CD4-positive, alpha-beta T cell treated with Interferon alpha-2 for 1 hour (primary cell): ENCODE results near the gene BOD1L2.
A peak's percentile ranks its signal among the peaks of the same experiment; 100 is the strongest.

ENCODE experiments used
- DNase-seq, 2 donors: peaks; one replicate each; pipeline ENCODE4 v3.0.0-alpha.2; 2020 to 2022

Gene BOD1L2

DNA sequence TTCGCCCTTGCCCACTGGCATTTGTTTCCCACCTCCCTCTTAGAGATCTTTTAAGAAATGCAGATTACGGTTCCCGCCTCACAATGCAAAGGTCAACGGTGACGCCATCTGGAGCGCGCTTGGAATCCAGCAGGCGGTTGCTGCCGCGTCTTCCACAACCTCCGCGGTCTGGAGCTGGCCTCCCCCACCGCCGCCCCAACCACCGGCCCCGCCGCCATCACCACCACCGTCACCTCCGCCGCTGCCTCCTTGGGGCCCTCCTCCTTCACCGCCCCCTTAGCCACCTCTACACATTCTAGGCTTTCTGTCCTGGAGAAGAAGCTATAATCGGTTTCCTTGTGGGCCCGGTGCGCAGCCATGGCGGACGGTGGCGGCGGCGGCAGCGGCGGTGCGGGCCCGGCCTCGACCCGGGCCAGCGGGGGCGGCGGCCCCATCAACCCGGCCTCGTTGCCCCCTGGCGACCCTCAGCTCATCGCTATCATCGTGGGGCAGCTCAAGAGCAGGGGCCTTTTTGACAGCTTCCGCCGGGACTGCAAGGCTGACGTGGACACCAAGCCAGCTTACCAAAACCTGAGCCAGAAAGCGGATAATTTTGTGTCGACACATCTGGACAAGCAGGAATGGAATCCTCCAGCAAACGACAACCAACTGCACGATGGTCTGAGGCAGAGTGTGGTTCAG lies at the start of gene BOD1L2:
BOD1L2 (plus strand) TSS at position 132 of the 681 bp plus-strand sequence; CDS start at position 358, 226 bp downstream.
- no peak for DNase-seq

DNA sequence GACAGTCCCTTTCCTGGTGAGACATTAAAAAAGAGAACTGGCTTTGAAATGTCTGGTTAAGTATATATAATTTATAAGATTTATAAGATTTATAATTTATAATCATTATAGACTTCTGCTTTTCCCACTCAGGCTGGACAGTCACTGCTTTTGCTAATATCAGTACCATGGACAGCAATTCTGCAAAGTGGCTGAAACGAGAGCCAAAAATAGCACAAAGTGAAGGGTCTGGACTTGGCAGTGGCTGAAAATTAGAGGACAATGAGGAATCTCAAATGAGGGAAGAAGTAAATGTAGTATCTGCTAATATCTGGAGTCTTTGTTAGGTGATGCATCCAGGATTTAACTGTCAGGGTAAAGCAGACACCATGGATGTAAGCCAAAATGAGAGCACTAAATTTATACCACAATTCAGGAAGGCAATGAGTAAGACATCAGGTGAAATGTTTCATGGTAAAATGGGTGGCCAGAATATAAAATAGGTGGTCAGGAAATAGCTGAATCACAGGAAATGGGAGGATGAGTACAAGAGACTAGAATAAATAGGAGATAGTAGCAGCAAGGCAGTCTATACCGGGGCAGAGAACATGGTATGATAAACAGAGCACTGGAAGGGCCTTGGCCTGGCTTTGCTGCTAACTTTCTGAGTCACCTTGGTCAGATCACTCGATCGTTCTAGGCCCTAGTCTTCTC lies 39.6 kb upstream of the BOD1L2 start:
- peak in 1 of 2 donors; percentile 11 for DNase-seq

DNA sequence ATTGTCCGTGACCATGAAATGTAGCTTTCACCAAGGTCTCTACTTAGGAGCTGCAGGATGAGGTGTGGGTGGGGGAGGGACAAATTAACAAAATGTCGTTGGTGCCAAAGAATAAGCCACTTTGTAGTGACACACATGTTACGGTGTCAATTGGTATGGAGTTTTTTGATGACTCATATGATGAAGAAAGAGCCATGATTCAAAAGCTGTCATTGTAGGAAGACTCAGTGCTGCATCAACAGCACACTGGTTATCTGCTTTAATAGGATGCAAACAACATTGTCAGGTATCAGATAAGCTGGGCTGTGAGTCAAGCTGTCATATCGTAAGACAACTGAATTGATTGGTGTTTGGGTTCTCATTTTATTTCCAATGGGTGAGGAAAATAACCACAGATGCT lies 36.6 kb upstream of the BOD1L2 start:
- no peak for DNase-seq

DNA sequence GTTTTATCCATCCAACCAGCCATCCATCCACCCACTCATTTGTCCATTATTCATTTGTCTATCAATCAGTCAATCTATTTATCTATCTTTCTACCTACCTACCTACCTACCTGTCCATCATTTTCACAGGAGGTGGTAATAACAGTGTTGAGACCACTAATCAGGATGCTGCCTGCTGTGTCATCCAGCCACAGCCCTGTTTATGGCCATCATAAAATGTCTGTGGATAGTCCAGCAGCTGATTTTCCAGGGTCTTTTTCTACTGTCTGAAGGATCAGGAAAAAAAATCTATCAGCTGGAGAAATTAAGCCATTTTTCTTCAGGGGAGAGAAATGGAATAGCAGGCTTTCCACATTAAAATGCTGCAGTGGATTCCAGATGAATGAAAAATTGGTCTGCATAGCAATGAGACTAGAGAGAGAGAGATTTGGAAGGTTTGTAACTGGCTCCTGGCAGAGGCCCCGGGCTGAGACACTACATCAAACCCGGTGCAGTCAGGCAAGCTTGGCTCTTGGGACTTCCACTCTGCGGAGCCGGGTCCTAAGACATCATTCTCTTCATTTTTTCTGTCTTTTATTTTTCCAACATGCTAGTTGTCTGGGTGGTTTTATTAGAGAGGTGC lies 33.0 kb upstream of the BOD1L2 start:
- no peak for DNase-seq

DNA sequence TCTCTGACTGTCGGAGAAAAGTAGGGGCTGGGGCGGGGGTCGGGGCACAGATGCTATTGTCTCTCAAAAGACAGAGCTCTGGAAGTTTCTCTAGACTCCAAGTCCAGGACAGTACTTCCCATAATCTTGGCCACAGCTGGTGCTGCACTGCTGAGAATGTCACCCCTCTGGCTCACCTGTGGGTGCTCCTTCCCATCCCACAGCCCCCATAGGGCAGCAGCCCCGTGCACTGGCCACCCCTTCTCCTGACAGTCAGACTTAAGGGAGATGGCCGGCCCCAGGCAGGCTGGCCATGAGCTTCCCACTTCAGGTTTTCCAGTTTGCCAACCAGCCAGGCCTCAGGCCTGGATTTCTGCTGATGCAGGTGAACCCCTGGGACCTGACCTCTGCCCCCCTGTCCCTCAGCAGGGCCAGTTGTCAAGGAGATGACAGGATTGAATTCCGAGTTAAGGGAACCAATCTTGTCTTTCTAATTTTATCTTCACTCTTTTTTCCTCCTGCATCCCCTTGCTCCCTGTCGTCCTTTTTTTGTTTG lies 30.2 kb upstream of the BOD1L2 start:
- DNase-seq: no peak

DNA sequence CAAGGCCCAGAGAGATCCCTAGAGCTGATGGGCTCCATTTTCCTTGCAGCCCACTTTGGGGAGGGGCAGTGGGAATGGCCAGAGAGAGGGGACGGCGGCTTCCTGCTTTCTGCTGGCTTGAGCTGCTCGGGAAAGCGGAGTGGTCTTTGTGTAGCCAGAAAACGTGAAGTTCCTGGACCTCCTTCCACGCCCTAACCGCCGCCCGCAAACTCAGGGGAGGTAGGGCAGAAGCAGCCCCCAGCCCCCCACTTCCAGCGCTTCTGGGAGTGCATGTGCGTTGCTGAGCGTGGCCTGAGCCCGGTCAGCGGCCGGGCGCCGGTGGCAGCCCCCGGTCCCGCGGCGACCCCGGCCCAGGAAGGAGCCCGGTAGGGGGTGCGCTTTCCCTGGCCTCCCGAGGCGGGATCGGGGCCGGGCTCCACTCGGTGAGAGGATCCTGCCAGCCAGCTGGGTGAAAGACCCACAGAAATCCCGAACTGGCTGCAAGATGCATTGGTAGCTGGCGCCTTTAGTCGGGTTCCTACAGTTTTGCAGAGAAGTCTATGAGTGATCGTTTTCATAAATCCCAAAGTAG lies 25.3 kb upstream of the BOD1L2 start:
- no peak for DNase-seq

DNA sequence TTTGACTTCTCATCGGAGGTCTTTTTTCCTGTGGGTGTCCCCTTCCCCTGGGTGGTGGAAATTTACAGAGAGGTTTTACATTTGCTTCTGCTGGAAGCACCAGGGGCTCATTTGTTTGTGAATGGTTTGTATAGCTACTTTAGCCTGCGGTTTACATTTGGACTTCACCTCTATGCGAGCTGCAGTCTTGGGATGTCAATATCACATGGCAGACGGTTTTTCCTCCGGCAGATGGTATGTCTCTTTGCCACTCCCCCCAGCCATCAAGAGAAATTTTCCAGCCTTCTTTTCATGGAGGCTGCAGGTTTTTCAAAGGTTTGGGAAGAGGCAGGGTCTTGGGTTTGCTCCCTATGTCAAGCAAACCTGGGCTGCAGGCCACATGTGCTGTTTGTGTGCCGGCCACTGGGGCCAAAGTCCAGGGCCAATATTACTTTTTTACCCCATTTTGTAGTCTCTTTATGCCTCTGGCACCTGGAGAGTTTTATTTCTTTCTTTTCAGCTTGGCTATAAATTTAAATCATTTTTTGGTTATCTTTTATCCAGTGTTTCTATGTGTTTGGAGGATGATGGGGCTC lies 23.9 kb upstream of the BOD1L2 start:
- no peak for DNase-seq

DNA sequence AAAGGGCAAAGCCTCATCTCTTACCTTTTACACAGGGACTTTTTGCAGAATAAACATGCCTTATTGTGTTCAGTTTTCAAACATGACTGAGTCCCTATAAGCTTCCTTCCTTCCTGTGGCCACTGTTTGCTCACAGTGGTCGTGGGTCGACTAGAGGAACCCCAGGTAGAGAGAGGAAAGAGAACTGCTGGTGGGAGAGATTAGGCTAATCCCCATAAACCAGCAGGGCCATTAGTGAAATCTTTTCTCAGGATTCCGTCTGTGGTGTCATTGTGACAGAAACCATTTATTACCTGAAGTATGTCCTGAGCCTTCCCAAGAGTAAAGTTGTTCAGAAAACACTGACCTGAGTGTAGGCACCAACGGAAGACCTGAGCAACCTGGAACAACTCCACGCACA lies 21.3 kb upstream of the BOD1L2 start:
- no peak for DNase-seq

DNA sequence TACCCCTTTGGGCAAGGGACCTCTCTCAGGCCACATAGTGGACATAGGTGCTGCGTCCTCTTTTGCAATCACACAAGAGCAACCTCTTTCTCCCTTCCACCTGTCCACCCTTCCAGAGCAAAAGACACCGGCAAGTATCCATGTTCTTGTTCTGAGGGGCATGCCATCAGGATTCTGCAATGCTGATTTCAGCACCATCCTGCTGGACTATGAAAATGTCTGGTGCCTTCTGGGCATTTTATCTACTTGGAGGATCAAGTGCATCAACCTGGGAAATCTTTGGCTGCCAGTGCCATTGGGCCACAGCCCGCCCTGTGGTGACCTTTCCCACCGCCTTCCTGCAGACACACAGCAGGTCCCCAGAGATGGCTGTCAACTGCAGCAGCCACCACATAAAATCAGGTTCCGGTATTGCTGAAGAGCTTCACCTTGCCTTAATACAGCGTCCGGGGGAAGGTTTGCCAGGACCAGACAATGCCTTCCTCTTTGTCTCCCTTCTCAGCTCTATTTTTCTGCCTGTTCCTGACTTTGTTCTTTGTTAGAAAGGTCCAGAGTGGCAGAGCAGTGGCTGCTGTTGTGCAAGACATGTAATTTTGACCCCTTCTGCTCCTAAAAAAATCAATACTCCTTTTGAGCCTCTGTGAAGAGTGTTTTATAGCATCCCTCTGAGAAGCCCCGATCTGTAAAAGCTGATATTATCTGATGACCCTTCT lies 18.5 kb upstream of the BOD1L2 start:
- DNase-seq: no peak

DNA sequence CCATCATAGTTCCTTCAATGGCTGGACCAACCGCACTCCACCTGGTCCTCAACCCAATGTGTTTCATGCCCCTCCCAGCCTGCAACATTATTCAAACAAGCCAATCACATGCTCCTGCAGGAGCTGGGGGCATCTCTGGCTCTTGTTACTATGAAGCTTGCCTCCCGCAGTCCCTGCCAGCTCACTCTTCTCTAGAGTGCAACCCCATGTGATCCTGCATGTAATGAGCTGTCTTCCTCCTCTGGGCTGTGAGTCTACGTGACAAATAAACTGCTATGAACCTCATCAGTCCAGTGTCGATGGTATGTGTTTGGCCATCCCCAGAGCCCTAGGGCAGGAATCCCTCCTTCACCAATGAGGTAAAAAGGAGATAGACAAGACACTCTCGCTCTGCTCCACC lies 15.8 kb upstream of the BOD1L2 start:
- no peak for DNase-seq

DNA sequence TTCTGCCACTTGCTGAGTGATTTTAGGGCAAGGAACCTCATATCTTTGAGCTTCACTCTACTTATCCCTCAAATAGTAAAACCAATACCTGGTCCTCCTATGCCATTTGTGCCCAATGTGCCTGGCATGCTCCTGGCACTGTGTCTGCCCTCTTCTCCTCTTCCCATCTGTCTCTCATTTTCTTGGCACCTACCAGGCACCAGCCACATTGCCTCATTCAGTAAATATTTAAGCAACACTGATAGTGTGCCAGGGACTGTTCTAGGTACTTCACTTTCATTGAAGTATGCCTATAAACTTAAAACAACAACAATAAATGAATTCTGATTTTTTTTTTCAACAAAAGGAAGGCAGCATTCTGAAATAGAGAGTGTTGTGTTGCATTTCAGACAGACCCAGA lies 15.1 kb upstream of the BOD1L2 start:
- DNase-seq: no peak

DNA sequence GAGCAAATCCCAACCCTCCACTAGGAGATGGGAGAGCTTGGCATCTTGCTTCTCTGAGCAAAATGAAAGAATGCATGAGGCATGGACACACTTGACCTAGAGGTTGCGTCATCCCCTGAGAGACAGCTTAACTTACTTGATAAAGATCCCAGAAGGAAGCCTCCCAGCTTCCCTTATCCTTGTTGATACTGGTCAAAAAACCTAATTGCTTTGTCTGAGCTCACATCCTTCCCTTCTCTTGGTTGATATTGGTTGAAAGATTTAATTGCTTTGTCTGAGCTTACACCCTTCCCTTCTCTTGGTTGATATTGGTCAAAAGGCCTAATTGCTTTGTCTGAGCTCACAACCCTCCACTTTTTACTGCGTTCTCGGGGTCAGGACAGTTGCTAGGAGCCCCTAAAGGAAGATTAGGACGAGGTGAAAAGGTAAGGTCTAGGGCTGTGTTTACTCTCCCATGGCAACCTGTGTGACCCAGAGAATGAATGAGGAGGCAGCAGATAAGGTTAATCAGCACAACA lies 12.2 kb upstream of the BOD1L2 start:
- no peak for DNase-seq

DNA sequence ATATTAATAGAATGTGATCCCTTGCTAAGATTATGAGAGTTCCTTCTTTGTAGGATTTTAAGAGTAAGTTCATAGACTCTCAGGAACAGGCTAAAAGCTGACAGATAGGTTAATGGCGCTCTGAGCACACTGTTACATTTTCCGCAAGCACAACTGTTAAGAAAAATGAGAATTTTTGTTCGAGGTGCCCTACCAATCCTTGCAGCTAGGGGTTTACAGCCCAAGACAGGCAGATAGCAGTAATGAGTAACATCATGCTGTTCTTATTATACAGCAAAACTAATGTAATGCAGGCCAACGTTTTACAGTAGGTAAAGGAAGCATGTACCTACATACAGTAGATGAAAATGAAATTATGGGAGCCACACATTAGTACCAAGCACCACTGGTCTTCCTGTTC lies 11.2 kb upstream of the BOD1L2 start:
- DNase-seq: no peak

DNA sequence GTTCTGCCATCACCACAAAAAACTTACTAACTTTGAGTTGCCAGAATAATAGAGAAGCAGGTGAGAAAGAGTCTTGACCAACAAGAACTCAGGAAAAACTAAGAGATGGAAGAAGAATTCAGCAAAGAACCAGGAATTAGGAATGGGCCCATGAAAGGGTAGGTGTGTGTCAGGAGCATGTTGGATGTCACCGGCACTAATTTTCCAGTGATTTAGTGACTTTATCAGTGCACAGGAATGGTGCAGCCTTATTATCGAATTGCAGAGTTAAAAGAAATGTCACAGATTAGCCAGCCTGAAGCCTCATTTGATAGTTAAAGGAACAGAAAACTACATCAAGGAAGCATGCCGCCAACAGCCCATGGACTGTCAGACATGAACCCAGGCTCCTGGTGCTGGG lies 9.0 kb upstream of the BOD1L2 start:
- no peak for DNase-seq

DNA sequence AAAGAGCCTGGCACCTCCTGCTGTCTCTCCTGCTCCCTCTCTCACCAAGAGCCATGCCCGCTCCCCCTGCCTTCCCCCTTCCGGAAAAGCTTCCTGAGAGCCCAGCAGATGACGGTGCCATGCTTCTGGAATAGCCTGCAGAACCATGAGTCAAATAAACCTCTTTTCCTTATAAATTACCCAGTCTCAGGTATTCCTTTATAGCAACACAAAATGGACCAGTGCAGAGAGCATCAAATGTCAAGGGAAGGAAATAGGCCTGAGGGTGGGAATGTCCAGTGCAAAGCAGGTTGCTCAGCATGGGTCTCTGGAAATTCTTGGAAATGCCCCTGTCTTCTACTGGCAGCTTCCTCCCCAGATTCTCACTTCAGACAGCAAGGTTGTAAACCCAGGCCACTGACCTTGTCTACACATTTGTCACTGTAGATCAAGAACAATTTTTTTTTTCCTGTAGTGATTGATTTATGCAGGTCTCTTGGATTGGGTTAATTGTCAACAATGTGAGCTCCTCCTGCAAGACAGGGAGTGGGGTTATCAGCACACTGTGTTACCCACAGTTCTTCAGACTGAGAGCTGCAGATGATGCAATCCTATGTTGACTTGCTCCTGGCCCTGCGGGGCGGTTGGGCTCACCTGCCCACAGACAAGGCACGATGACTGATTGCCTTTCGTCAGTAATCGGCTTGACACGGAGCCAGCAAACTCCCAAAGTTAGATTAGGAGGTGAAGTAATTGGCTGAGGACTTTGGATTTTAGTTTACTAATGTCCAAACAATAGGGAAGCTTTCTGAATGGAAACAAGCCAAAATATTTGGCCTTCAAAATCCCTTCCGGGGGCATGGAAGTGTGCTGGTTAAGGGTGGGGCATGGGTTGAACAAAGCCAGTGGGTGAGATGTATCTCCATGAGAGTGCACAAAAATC lies 5.4 kb upstream of the BOD1L2 start:
- DNase-seq: no peak

DNA sequence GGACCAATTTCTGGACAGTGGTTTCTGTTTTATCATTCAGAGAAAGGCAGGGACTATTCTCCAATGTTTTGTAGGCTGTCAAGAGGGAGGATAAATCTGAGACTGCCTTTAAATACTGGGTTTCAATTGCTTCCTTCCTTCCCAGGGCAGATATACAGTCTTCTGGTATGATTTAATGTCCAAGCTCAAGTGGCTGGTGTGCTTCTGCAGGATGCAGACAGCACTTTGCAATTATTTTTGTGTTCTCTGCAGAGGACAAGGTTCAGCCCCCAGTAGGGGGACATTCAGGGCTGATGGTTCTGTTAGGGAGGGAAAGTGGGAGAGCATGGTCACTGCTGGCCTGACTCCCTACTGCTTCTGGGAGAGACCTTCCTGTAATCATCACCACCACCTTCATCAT lies 4.6 kb upstream of the BOD1L2 start:
- no peak for DNase-seq

DNA sequence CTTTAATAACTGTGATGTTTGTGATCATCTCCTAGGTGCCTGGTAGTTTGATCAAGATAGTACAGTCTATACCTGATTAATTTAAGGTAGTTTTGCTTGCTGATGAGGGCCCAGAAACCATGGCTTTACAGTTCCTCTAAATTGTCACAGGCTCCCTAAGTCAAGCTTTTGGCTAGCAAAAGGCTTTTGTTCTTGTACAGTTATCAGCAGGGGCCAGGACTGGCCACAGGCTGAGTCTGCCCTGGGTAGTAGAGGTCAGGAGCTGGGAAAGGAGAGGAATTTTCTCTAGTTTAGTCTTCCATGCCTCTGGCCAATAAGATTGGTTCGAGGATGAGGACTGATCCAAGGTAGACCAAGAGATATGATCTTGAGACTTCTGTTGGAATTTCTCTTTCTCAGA lies 3.6 kb upstream of the BOD1L2 start:
- DNase-seq: no peak

DNA sequence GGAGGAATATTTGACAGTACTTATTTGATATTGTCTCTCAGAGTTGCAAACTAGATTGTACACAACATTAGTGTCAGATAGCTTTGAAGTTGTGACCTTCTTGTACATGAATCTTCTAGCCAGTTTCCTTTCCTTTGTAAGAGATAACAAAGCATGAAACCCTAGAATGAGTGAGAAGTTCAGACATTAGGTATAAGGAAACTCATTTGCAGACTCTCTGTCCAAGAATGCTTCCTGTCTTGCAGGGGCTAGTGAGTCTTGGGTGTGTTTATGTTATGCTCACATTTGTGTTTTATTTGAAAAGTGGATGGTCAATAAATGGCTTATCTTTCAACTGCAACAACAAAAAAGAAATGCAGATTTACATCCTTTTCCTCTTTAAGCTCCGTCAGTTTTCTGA lies 1.4 kb downstream of the BOD1L2 start:
- DNase-seq: no peak

DNA sequence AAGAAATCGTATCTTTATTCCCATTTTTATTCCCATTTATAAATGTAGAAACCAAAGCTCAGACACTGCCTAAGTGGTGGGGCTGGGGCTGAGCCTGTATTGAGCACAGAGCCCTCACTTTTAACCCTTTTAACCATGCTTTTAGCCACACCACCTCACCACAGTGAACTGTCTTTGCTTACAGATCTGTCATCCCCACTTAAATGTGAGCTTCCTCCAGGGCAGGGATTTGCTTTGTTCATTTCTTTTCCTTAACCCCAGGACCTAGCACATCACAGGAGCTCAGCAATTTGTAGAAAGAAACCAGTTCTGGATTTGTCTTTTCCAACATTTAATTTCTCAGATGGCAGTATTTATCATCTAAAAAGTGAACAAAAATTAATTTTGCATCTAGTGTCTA lies 2.2 kb downstream of the BOD1L2 start:
- no peak for DNase-seq

DNA sequence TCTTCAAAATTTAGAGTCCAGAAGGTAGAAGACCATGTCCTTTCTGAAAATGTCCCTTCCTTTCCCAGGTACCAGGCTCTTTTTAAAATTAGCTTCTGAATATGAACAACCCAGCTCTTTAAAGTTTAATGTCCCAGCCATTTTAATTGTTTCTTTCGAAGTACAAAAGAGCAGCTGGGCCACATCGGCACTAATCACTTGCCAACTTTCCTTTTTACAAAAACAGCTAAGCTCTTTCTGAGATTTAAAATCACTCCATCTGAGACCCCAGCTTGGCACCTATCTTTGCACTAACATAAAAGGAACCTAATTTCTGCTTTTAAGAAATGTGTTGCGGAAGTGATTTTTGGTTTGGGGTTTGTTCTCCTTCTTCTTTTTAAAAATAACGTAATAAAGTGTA lies 2.6 kb downstream of the BOD1L2 start:
- no peak for DNase-seq

DNA sequence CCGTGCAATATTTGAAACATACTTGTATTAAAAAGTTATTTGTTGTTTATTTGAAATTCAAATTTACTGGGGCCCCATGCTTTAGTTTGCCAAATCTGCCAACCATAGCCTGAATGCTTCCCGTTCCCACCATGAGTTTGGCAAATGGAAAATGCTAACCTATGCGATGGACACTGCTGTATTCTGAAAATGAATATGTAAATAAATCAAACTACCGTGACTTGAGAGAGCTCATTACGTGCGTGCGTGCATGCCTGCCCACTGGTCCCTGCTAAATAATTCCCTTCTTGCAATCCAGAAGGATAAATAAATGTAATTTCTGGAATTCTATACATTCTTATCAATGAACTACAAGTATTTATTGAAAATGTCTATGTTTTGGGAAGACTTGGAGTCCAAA lies 3.2 kb downstream of the BOD1L2 start:
- no peak for DNase-seq
